Small intestine (tissue), 16 donors: ENCODE results near the gene ANKRA2. TPM values are rescaled to one million over a fixed set of nuclear protein-coding genes. Genes with fewer than 3 reads are reported as not detected.
A peak's percentile ranks its signal among the peaks of the same experiment; 100 is the strongest.

Source experiments
- DNase-seq, 2 donors: peaks; one replicate each; pipeline versions ENCODE4 v3.0.0 to v3.0.0-alpha.2; 2013
- FAIRE-seq: peaks from 2 replicates; lab custom pipeline; 2012; peaks lifted over from hg19 to GRCh38; lab: Jason Lieb, UNC
- H3K27ac ChIP-seq, 3 donors: one replicate each; pipeline ENCODE4 v1.5.1; 2013; ENCODE audit warnings: low read length in 2 of 3, mild to moderate bottlenecking in 2 of 3, control low read depth in 1 of 3, inconsistent platforms in 1 of 3, low read depth in 1 of 3, moderate library complexity in 1 of 3
- H3K27me3 ChIP-seq, 3 donors: one replicate each; pipeline ENCODE4 v1.6.1; 2013; ENCODE audit warnings: low read length in 3 of 3, inconsistent platforms in 1 of 3; ENCODE audit not compliant: control insufficient read depth in 3 of 3, insufficient read depth in 3 of 3
- H3K36me3 ChIP-seq, 3 donors: one replicate each; pipeline ENCODE4 v1.6.1; 2013; ENCODE audit warnings: low read length in 3 of 3, inconsistent platforms in 1 of 3, low read depth in 1 of 3, mild to moderate bottlenecking in 1 of 3, moderate library complexity in 1 of 3; ENCODE audit not compliant: control insufficient read depth in 3 of 3, insufficient read depth in 2 of 3
- H3K4me1 ChIP-seq, 3 donors: one replicate each; pipeline ENCODE4 v1.6.1; 2013; ENCODE audit warnings: low read length in 2 of 3, inconsistent platforms in 1 of 3, low read depth in 1 of 3, mild to moderate bottlenecking in 1 of 3, moderate library complexity in 1 of 3; ENCODE audit not compliant: control insufficient read depth in 3 of 3, insufficient read depth in 2 of 3
- H3K4me3 ChIP-seq, 3 donors: one replicate each; pipeline ENCODE4 v1.5.1; 2013; ENCODE audit warnings: low read length in 3 of 3, control low read depth in 1 of 3, inconsistent platforms in 1 of 3, low read depth in 1 of 3, mild to moderate bottlenecking in 1 of 3, moderate library complexity in 1 of 3
- H3K9me3 ChIP-seq, 2 donors: one replicate each; pipeline ENCODE4 v1.6.1; 2013; ENCODE audit warnings: low read depth in 1 of 2, low read length in 1 of 2; ENCODE audit not compliant: control insufficient read depth in 2 of 2, insufficient read depth in 1 of 2
- WGBS, 3 donors: extraction: QIAGEN DNeasy Blood & Tissue Kit; methylation state at CpG; one replicate each; pipeline ENCODE4 v1.1.7; 2013; 5-methylcytosine and 5-hydroxymethylcytosine counted together
- long read RNA-seq, 10 donors: transcript quantifications; one replicate each; lab custom pipeline, GENCODE V29; 2026
- polyA plus RNA-seq, 4 donors: library from polyadenylated mRNA; stranded (reverse) in 3 of 4; unstranded in 1 of 4; fragments of 200-250 nt in 3 of 4; fragments of 120-200 nt in 1 of 4; gene quantifications; one replicate each; pipeline versions ENCODE4 v1.2.1 to v1.2.3, GENCODE V29; 2013
- donor health status: healthy with polysubstance abuse.
- donor health status: control.
- donor health status: control.
- donor health status: Bipolar disorder and iron deficiency.
- donor health status: healthy.

The ANKRA2 gene, protein sequence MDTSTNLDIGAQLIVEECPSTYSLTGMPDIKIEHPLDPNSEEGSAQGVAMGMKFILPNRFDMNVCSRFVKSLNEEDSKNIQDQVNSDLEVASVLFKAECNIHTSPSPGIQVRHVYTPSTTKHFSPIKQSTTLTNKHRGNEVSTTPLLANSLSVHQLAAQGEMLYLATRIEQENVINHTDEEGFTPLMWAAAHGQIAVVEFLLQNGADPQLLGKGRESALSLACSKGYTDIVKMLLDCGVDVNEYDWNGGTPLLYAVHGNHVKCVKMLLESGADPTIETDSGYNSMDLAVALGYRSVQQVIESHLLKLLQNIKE
- polyA plus RNA-seq: 10 to 100 TPM in 3 of 4 donors, 1 to 10 TPM in 1; 9.2 to 37.9 (median 12.0) TPM
- long read RNA-seq, donor 1, transcript ANKRA2-205 (2 exons, 573 nt): major isoform, 17 of 56 reads
- long read RNA-seq, donor 1, transcript ANKRA2-201 (9 exons, 2,063 nt): minor isoform, 8 of 56 reads
- long read RNA-seq, donor 1, transcript ANKRA2-206 (2 exons, 447 nt): minor isoform, 5 of 56 reads
- long read RNA-seq, donor 1, transcript ANKRA2-208 (4 exons, 1,298 nt): minor isoform, 5 of 56 reads
- long read RNA-seq, donor 1, partial matches to known transcripts: 17 of 56 reads
- long read RNA-seq, donor 1, other reads (novel, unspliced or antisense): 0 of 56 reads
- long read RNA-seq, donor 2, transcript ANKRA2-205 (2 exons, 573 nt): major isoform, 6 of 11 reads
- long read RNA-seq, donor 2, partial matches to known transcripts: 0 of 11 reads
- long read RNA-seq, donor 2, other reads (novel, unspliced or antisense): 0 of 11 reads
- long read RNA-seq, donor 3, transcript ANKRA2-201 (9 exons, 2,063 nt): minor isoform, 5 of 19 reads
- long read RNA-seq, donor 3, transcript ANKRA2-205 (2 exons, 573 nt): major isoform, 12 of 19 reads
- long read RNA-seq, donor 3, partial matches to known transcripts: 0 of 19 reads
- long read RNA-seq, donor 3, other reads (novel, unspliced or antisense): 0 of 19 reads
- long read RNA-seq, donor 4, partial matches to known transcripts: 0 of 4 reads
- long read RNA-seq, donor 4, other reads (novel, unspliced or antisense): 0 of 4 reads
- long read RNA-seq, donor 5, transcript ANKRA2-205 (2 exons, 573 nt): major isoform, 10 of 11 reads
- long read RNA-seq, donor 5, partial matches to known transcripts: 0 of 11 reads
- long read RNA-seq, donor 5, other reads (novel, unspliced or antisense): 0 of 11 reads
- long read RNA-seq, donor 6, transcript ANKRA2-205 (2 exons, 573 nt): major isoform, 13 of 21 reads
- long read RNA-seq, donor 6, partial matches to known transcripts: 0 of 21 reads
- long read RNA-seq, donor 6, other reads (novel, unspliced or antisense): 0 of 21 reads
- long read RNA-seq, donor 7, transcript ANKRA2-205 (2 exons, 573 nt): major isoform, 15 of 28 reads
- long read RNA-seq, donor 7, transcript ANKRA2-201 (9 exons, 2,063 nt): minor isoform, 6 of 28 reads
- long read RNA-seq, donor 7, partial matches to known transcripts: 0 of 28 reads
- long read RNA-seq, donor 7, other reads (novel, unspliced or antisense): 0 of 28 reads
- long read RNA-seq, donor 8: 0 reads
- long read RNA-seq, donor 9, transcript ANKRA2-205 (2 exons, 573 nt): major isoform, 5 of 10 reads
- long read RNA-seq, donor 9, partial matches to known transcripts: 0 of 10 reads
- long read RNA-seq, donor 9, other reads (novel, unspliced or antisense): 0 of 10 reads
- long read RNA-seq, donor 10, transcript ANKRA2-205 (2 exons, 573 nt): major isoform, 15 of 44 reads
- long read RNA-seq, donor 10, transcript ANKRA2-206 (2 exons, 447 nt): minor isoform, 7 of 44 reads
- long read RNA-seq, donor 10, partial matches to known transcripts: 14 of 44 reads
- long read RNA-seq, donor 10, other reads (novel, unspliced or antisense): 0 of 44 reads

DNA sequence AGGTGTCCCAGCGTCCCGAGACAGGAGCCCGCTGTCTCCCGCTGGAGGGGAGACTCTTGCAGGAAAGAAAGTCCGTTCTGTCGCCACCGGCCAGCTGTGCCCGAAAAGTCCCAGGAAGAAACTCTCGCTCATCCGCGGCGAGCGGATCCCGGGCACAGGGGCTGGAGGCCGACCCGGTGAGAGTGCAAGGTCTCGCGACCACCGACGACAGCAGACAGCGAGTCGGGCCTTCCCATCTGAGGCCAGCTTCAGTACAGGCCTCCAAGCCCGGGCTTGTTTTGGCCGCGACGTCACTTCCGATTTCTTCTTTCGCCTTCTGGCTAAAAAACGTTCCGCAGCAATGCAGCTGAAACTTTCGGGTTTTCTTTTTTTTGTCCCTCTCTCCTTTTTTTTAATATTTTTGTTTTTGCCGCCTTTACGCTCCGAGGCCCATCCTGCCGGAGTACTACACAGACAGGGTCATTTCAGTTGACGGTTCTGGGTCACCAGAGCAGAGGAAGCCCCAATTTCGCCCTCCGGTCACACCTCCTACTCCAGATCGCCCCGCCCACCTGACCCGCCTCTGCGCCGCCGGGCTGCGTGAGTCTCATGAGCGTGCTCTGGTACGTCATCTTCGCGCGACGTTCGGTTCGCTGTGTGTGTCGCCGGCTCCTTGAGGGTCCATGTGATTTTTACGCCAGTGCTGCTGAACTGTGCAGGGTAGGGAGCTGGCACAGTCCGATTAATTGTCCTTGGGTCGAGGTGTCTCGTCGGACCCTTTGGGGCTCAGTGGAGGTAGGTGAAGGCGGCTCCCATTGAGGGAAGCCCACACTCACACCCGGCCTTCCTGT, at the start of gene ANKRA2, which contains the start of gene UTP15:
ANKRA2 (minus strand) TSS at position 501 of the 830 bp plus-strand sequence. CDS start 2,758 bp downstream, outside the sequence.
UTP15 (plus strand) TSS at position 605 of the 830 bp plus-strand sequence. CDS start 1,602 bp downstream, outside the sequence.
- Histone ChIP-seq H3K4me3 (peak within 1 kb of the TSS; percentile 75 to 86 (median 82)), H3K27me3 (no peaks in the 10 kb centered on the region), H3K9me3 (no peaks in the 10 kb centered on the region), H3K27ac (peak within 1 kb of the TSS; percentile 58 to 97 (median 92)), H3K36me3 (peaks cover 2 to 13% (median 5%) of the 10 kb centered on the region in 3 donors), H3K4me1 (peaks cover 4 to 8% (median 4%) of the 10 kb centered on the region in 3 donors)
- DNase-seq (peak; percentile 98 to 100), FAIRE-seq (no peak)
- 0% methylated on average over 62 of the region's 62 CpGs for WGBS, 3 donors

DNA sequence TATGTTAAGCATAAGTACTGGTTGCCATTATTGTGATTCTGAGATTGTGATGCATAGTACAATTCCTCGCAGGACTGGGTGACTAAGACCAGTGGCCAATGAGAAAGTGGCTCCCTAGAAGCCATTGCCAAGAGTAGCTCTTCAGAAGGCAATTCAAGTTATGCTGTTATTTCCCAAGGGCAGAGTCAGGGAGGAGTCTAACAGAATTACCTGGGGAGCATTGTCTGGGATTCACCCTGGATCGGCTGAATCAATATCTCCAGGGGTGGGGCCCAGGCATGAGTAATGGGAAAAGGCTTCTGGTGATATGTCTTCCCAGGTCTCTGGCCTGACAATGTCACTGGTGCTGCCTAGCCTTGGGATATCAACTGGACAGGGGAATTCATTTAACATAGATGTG, 49.6 kb upstream of the ANKRA2 start:
- no peaks in the 10 kb centered on the region for H3K9me3 ChIP-seq
- H3K36me3 ChIP-seq: no peaks in the 10 kb centered on the region
- H3K27me3 ChIP-seq: peaks cover 0 to 2% (median 0%) of the 10 kb centered on the region in 3 donors
- peaks cover 0 to 5% (median 0%) of the 10 kb centered on the region in 3 donors for H3K4me1 ChIP-seq
- no peak overlapping the region for H3K4me3 ChIP-seq
- FAIRE-seq (no peak), DNase-seq (peak in 1 of 2 donors; percentile 51)
- H3K27ac ChIP-seq: no peak overlapping the region
- 46 to 83% (median 56%) methylated on average over 2 of the region's 2 CpGs for WGBS, 3 donors

DNA sequence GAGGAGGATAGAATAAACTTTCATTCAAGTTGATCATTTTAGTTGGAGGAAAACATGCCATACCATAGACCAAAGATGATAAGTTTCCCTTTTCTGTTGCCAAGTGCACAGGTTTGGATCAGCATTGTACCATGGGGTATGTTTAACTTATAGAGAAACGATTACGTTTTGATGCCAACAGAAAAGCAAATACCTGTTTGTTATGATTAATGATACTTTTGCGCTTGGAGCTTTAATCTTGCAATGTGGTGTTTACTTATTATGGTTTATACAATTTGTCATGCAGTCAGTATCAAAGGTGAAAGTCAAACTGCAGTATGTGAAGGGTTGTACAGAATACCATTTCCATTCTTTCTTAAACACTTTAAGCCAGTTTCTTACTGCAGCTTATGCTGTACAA, 47.4 kb upstream of the ANKRA2 start:
- WGBS, 3 donors: 13 to 35% (median 18%) methylated on average over 3 of the region's 3 CpGs
- Histone ChIP-seq H3K36me3 (no peaks in the 10 kb centered on the region), H3K27me3 (peaks cover 0 to 2% (median 0%) of the 10 kb centered on the region in 3 donors), H3K9me3 (no peaks in the 10 kb centered on the region), H3K4me3 (no peak overlapping the region), H3K27ac (no peak overlapping the region), H3K4me1 (peaks cover 0 to under 1% (median 0%) of the 10 kb centered on the region in 3 donors)
- peak in 1 of 2 donors; percentile 68 for DNase-seq
- FAIRE-seq: no peak

DNA sequence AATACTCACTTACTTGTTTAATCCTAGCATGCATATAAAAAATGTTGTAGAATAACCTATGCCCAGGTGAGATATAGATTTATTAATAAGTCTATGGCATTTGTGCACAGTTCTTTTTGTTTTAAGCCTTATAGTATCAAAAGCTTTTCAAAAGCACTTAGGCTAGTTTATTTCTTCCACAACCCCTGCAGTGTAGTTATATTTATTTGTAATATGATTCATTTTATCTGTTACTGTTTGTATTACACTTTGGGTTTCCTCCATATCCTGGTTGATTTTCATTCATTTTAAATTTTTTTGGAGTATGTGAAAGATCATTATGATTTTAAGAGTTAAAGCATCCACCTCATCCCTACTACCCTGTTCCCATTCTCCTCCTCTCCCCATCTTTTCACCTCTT, 41.8 kb upstream of the ANKRA2 start:
- H3K36me3 ChIP-seq: no peaks in the 10 kb centered on the region
- H3K27ac ChIP-seq: no peak overlapping the region
- FAIRE-seq (no peak), DNase-seq (no peak)
- H3K4me1 ChIP-seq: no peaks in the 10 kb centered on the region
- H3K9me3 ChIP-seq: no peaks in the 10 kb centered on the region
- no peaks in the 10 kb centered on the region for H3K27me3 ChIP-seq
- no peak overlapping the region for H3K4me3 ChIP-seq

DNA sequence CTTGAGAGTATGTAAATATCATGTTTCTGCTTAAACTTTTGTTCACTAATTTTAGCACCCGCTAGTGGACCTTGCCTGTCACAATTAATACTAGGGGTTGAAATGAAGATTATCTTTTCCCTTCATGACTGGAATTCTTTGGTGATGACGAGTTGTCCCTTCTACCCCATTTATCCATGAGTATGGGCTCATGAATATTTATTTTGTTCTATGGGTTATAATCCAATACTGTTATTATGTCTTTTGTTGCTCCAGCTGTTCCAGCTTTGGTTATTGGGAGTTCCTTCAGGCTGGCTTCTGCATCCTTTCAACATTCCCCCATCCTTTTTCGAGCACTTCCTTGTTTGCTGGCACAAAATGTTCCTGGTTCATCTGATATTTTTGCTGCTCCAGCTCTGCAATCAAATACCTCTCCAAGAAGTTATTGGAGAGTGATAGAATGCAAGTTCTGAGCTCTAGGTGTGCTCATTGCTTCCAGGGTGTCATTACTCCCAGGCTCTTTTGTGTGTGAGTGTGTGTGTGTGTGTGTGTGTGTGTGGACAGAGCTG, 40.8 kb upstream of the ANKRA2 start:
- Histone ChIP-seq H3K36me3 (no peaks in the 10 kb centered on the region), H3K9me3 (no peaks in the 10 kb centered on the region), H3K27me3 (no peaks in the 10 kb centered on the region), H3K4me1 (no peaks in the 10 kb centered on the region), H3K4me3 (no peak overlapping the region), H3K27ac (no peak overlapping the region)
- WGBS, 3 donors: 44 to 66% (median 63%) methylated on average over 3 of the region's 3 CpGs
- FAIRE-seq (no peak), DNase-seq (no peak)

DNA sequence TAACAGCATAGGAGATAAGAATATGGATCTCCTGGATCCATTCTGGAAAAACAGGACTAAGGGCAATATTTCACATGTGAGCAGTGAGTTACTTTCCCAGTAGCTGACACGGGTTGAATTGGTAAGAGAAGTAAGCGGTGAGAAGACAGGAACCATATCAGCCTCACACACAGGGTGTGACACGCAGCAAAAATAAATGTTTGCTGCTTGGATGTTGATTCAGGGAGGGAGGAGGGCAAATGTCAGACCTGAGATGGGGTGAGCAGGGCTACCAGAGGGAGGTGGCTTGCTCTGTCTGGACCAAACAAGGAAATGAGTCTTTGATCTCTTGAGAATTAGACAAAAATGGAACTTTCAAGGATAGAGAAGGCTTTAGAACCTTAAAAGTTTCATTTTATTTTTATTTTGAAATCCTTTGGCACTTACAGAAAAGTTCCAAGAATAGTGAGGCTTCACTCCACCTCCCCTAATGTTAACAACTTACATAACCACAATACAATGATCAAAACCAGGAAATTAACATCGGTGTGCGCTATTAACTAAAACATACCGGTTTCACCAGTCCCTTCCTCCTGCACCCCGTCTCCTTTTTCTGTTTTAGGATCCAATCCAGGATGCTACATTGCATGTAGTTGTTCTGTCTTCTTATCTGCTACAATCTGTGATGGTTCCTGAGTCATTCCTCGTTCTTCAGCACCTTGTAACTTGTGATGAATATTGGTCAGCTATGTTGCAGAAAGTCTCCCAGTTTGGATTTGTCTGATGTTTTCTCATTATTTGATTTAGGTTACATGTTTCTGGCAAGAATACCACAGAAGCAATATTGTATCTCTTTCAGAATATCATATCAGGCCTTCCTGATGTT, 40.0 kb upstream of the ANKRA2 start:
- no peaks in the 10 kb centered on the region for H3K36me3 ChIP-seq
- H3K9me3 ChIP-seq: no peaks in the 10 kb centered on the region
- no peaks in the 10 kb centered on the region for H3K27me3 ChIP-seq
- DNase-seq (peak; percentile 29 to 58), FAIRE-seq (no peak)
- no peak overlapping the region for H3K4me3 ChIP-seq
- WGBS, 3 donors: 45 to 74% (median 46%) methylated on average over 8 of the region's 8 CpGs
- no peak overlapping the region for H3K27ac ChIP-seq
- no peaks in the 10 kb centered on the region for H3K4me1 ChIP-seq
